ENCODE data around the gene DGKI.

Gene DGKI

DNA sequence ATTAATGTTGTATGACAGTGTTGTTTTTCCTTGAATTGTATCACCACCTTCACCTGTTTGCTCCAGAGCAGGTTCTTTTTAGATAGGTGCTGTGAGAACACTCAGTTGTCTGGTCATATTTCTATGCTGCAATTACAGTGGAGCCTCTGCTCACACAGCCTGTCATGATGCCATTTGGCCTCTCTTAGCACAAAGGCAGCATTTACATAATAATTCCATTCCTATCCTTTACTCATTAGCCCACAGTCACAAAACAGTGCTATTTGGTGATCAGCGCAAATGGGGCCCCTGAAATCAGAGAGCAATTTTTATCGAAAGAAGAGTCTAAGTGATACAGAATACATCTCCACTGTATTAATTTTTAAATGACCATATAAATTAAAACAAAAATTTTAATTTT is 13.8 kb upstream of the DGKI start:
- H3K4me1 ChIP-seq (ENCODE audit: low read length) = no peaks in the 10 kb centered on the region
- no peak overlapping the region for H3K4me2 ChIP-seq (ENCODE audit: low read length)
- no peaks in the 10 kb centered on the region for H3K79me2 ChIP-seq (ENCODE audit: low read length)
- H3K27me3 ChIP-seq (ENCODE audit: low read depth, low read length) = no peaks in the 10 kb centered on the region
- H3K27ac ChIP-seq (ENCODE audit: low read length) = no peak overlapping the region
- no peak overlapping the region for H3K4me3 ChIP-seq (ENCODE audit: low read length)
- H2AFZ ChIP-seq (ENCODE audit: low read depth, low read length) = no peak overlapping the region
- no peak overlapping the region for H3K9ac ChIP-seq (ENCODE audit: low read length)
- no peaks in the 10 kb centered on the region for H3K9me3 ChIP-seq (ENCODE audit: insufficient read depth, low read length)
- TF ChIP-seq EZH2phosphoT487 (IDR thresholded peaks at IDR 0.05; ENCODE audit: low read depth) (no peak), CTCF (IDR thresholded peaks at IDR 0.05; ENCODE audit: low read depth, low read length) (no peak)
- H3K36me3 ChIP-seq (replicated peaks; ENCODE audit: low read depth, low read length) = peaks cover 38% of the 10 kb centered on the region
- no peaks in the 10 kb centered on the region for H4K20me1 ChIP-seq (ENCODE audit: insufficient read depth, low read length)

- Histone ChIP-seq H3K36me3 (replicated peaks; ENCODE audit: low read depth, low read length) (peaks cover 13% of the 10 kb centered on the region), H3K9me3 (ENCODE audit: insufficient read depth, low read length) (no peaks in the 10 kb centered on the region), H3K27ac (ENCODE audit: low read length) (no peak overlapping the region), H3K9ac (ENCODE audit: low read length) (no peak overlapping the region), H4K20me1 (ENCODE audit: insufficient read depth, low read length) (no peaks in the 10 kb centered on the region), H2AFZ (ENCODE audit: low read depth, low read length) (no peak overlapping the region), H3K79me2 (ENCODE audit: low read length) (no peaks in the 10 kb centered on the region), H3K27me3 (ENCODE audit: low read depth, low read length) (no peaks in the 10 kb centered on the region), H3K4me2 (ENCODE audit: low read length) (no peak overlapping the region), H3K4me3 (ENCODE audit: low read length) (no peak overlapping the region), H3K4me1 (ENCODE audit: low read length) (no peaks in the 10 kb centered on the region)
- TF ChIP-seq CTCF (IDR thresholded peaks at IDR 0.05; ENCODE audit: low read depth, low read length) = no peak
- TF ChIP-seq EZH2phosphoT487 (IDR thresholded peaks at IDR 0.05; ENCODE audit: low read depth) = no peak
Measured at GRCh38 chr7:137853053-137853452, 6.3 kb upstream of the DGKI start.

DNA sequence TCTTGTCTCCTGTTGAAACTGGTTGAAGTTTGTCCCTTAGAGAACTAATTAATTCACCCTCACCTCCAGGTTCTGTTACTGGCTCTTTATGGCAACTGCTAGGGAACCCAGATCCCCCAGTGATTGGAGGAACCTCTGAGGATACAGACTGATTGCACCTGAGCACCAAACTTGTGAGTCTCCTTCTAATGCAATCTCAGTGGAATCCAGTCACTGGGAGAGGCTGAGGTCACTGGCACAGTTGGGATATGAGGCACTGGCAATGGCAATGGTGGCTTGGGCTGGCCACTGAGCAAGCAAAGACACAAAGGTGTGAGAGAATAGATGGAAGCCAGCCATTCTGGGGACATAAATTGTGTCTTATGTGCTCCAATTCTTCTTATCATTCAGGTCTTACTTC is 5.3 kb upstream of the DGKI start:
- Histone ChIP-seq H3K27me3 (ENCODE audit: low read depth, low read length) (no peaks in the 10 kb centered on the region), H3K4me3 (ENCODE audit: low read length) (no peak overlapping the region), H3K4me2 (ENCODE audit: low read length) (no peak overlapping the region), H4K20me1 (ENCODE audit: insufficient read depth, low read length) (no peaks in the 10 kb centered on the region), H3K79me2 (ENCODE audit: low read length) (no peaks in the 10 kb centered on the region), H2AFZ (ENCODE audit: low read depth, low read length) (no peak overlapping the region), H3K36me3 (replicated peaks; ENCODE audit: low read depth, low read length) (peaks cover 13% of the 10 kb centered on the region), H3K9me3 (ENCODE audit: insufficient read depth, low read length) (no peaks in the 10 kb centered on the region), H3K27ac (ENCODE audit: low read length) (no peak overlapping the region), H3K4me1 (ENCODE audit: low read length) (no peaks in the 10 kb centered on the region), H3K9ac (ENCODE audit: low read length) (no peak overlapping the region)
- no peak for TF ChIP-seq EZH2phosphoT487 (IDR thresholded peaks at IDR 0.05; ENCODE audit: low read depth)
- TF ChIP-seq CTCF (IDR thresholded peaks at IDR 0.05; ENCODE audit: low read depth, low read length) = no peak

DNA sequence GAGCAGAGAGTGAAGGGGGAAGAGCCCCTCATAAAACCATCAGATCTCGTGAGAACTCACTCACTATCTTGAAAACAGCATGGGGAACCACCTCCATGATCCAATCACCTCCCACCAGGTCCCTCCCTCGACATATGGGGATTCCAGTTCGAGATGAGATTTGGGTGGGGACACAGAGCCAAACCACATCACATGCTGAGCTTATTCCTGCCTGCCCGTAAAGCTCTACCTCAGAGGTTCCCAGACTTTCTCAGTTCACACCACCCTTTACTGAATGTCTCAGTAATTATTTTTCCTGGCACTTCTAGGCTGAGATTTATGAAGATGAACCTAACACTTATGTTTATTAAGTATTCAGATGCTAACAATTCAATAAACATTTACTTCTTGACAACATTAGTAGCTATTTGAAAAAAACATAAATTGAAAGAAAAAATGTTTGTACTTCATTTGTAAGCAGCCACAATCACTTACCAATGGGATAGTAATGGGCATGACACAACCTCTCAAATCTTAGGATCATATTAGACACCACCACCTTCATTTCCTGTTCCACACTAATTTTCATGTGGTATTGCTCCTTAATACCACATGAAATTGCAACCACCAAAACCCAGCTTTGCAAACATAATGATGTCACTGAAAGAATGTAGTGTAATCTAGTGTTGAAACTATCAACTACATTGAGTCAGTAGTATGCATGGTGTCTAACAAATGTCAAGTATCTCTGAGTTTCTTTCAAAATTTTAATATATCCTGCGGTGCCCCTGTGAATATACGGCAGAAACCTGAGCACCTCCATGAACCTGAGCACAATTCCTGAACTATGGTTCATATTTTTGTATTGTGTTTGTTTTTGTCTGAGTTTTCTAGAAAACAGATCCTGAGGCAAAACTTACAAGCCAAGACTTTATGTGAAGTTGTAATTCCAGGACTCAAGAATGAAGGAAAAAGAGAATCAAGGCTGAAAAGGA is 4.5 kb upstream of the DGKI start:
- Histone ChIP-seq H4K20me1 (ENCODE audit: insufficient read depth, low read length) (no peaks in the 10 kb centered on the region), H3K79me2 (ENCODE audit: low read length) (no peaks in the 10 kb centered on the region), H3K4me3 (ENCODE audit: low read length) (no peak overlapping the region), H3K27me3 (ENCODE audit: low read depth, low read length) (no peaks in the 10 kb centered on the region), H3K4me1 (ENCODE audit: low read length) (no peaks in the 10 kb centered on the region), H2AFZ (ENCODE audit: low read depth, low read length) (no peak overlapping the region), H3K9me3 (ENCODE audit: insufficient read depth, low read length) (no peaks in the 10 kb centered on the region), H3K9ac (ENCODE audit: low read length) (no peak overlapping the region), H3K36me3 (replicated peaks; ENCODE audit: low read depth, low read length) (peaks cover 13% of the 10 kb centered on the region), H3K4me2 (ENCODE audit: low read length) (no peak overlapping the region), H3K27ac (ENCODE audit: low read length) (no peak overlapping the region)
- no peak for TF ChIP-seq EZH2phosphoT487 (IDR thresholded peaks at IDR 0.05; ENCODE audit: low read depth)
- TF ChIP-seq CTCF (IDR thresholded peaks at IDR 0.05; ENCODE audit: low read depth, low read length) = no peak
